GM18870 (cell line): ENCODE measurements around the gene LGALS1.

Source experiments
- ATAC-seq: cut with Tn5 transposase; IDR thresholded peaks from one replicate; pipeline ENCODE4 v1.9.1; 2021; ENCODE audit warnings: moderate library complexity; ENCODE audit not compliant: unreplicated experiment

Gene LGALS1

GRCh38 chr22:37674951-37675929 is at the start of gene LGALS1:
Gene LGALS1 (plus strand): TSS chr22:37675636. CDS start chr22:37675703, 67 bp downstream.
- no peak for ATAC-seq

GRCh38 chr22:37625737-37626136 is 49.7 kb upstream of the LGALS1 start:
- no peak for ATAC-seq

GRCh38 chr22:37626144-37626543 is 49.3 kb upstream of the LGALS1 start:
- ATAC-seq = no peak

- no peak for ATAC-seq
Observed at GRCh38 chr22:37626556-37627075, 48.8 kb upstream of the LGALS1 start.

- ATAC-seq = no peak
Observed at GRCh38 chr22:37627121-37627520, 48.3 kb upstream of the LGALS1 start.

GRCh38 chr22:37627545-37627944 is 47.9 kb upstream of the LGALS1 start:
- ATAC-seq = no peak

- no peak for ATAC-seq
Observed at GRCh38 chr22:37628830-37629229, 46.6 kb upstream of the LGALS1 start.

- ATAC-seq = no peak
Observed at GRCh38 chr22:37629928-37630327, 45.5 kb upstream of the LGALS1 start.

GRCh38 chr22:37630839-37631435 is 44.5 kb upstream of the LGALS1 start:
- no peak for ATAC-seq

GRCh38 chr22:37631448-37632173 is 43.8 kb upstream of the LGALS1 start:
- no peak for ATAC-seq

- ATAC-seq = peak; percentile 20
Observed at GRCh38 chr22:37632174-37633088, 43.0 kb upstream of the LGALS1 start.

- ATAC-seq = peak; percentile 56
Observed at GRCh38 chr22:37633089-37633624, 42.3 kb upstream of the LGALS1 start.

- peak; percentile 25 for ATAC-seq
Observed at GRCh38 chr22:37633625-37634416, 41.6 kb upstream of the LGALS1 start.

GRCh38 chr22:37634417-37634924 is 41.0 kb upstream of the LGALS1 start:
- ATAC-seq = no peak

- ATAC-seq = no peak
Observed at GRCh38 chr22:37635157-37635556, 40.3 kb upstream of the LGALS1 start.

- ATAC-seq = no peak
Observed at GRCh38 chr22:37636186-37636948, 39.1 kb upstream of the LGALS1 start.

- no peak for ATAC-seq
Observed at GRCh38 chr22:37636949-37637273, 38.5 kb upstream of the LGALS1 start.

GRCh38 chr22:37638391-37639069 is 36.9 kb upstream of the LGALS1 start:
- ATAC-seq = no peak
